ENCODE results near the gene SBNO2. TPM values are rescaled to one million over a fixed set of nuclear protein-coding genes. Genes with fewer than 3 reads are reported as not detected.
A peak's percentile ranks its signal among the peaks of the same experiment; 100 is the strongest.

The SBNO2 gene
- total and polyA plus RNA-seq, 9 of the 15 experiments (the other 6 are each of a cell fraction or from before 2014, with no cell fraction given) = 0.01 to 46.2 (median 6.7) TPM

- POLR2A ChIA-PET = interaction anchor here (6.2 kb wide), 1 partner anchor 7 kb away, joined by 45 read pairs; no protein-coding TSS in a partner anchor
Measured at GRCh38 chr19:1091544-1092175, 82.4 kb downstream of the SBNO2 start.

More at GRCh38 chr19:1091544-1092175, 82.4 kb downstream of the SBNO2 start:
- H3K4me2 ChIP-seq (ENCODE audit: insufficient read depth, low read length) = no peak overlapping the region
- DNase-seq (ENCODE audit: extremely low read depth in 1 of 4, low spot score in 3 of 4) = no peak
- H3K4me1 ChIP-seq (replicated peaks in 1 of 2; ENCODE audit: control insufficient read depth in 2 of 2, insufficient read depth in 2 of 2, low read length in 2 of 2) = peaks cover 9 to 65% of the 10 kb centered on the region in 2 experiments; a peak in 4 of 5 replicates
- H3K9ac ChIP-seq (ENCODE audit: insufficient read depth in 1 of 2, low read depth in 2 of 2, low read length in 2 of 2) = peak overlapping the region in 1 of 2 experiments; percentile 26; a peak in 2 of 4 replicates
- H3K79me2 ChIP-seq (ENCODE audit: control insufficient read depth, insufficient read depth, low read length) = peaks cover 42% of the 10 kb centered on the region
- TF ChIP-seq ZBTB33 (CRISPR knock-in tag; IDR thresholded peaks at IDR 0.05) (peak; percentile 51; the same call in 1 of the 2 replicates), NR3C1 (CRISPR knock-in tag; IDR thresholded peaks at IDR 0.05) (no peak)
- no peak for ATAC-seq
- peaks cover 11% of the 10 kb centered on the region; the same call in 1 of the 2 replicates for H4K20me1 ChIP-seq (replicated peaks; ENCODE audit: control insufficient read depth, insufficient read depth, low read length)
- H3K36me3 ChIP-seq (ENCODE audit: control insufficient read depth, insufficient read depth, low read length) = peaks cover 65% of the 10 kb centered on the region
- no peak overlapping the region for H3K27ac ChIP-seq (ENCODE audit: extremely low read depth, low read depth, low read length)
- CTCF ChIA-PET (ENCODE audit: low intra/inter-chr PET ratio) = no interaction called here
- H3K9me3 ChIP-seq (replicated peaks; ENCODE audit: control insufficient read depth, insufficient read depth, low read depth, low read length) = no peaks in the 10 kb centered on the region
- no peaks in the 10 kb centered on the region for H3K27me3 ChIP-seq (ENCODE audit: control insufficient read depth in 2 of 2, insufficient read depth in 2 of 2, low read length in 2 of 2)
- no peak overlapping the region for H2AFZ ChIP-seq (ENCODE audit: low read depth, low read length)
- no peaks in the 10 kb centered on the region for H3K9me1 ChIP-seq (ENCODE audit: control insufficient read depth, insufficient read depth, low read length)
- no TSS peak for BruUV-seq (replicated peaks)
- WGBS (ENCODE audit: insufficient coverage, low coverage, missing lambda C conversion rate) = 94% methylated on average over 15 of the region's 27 CpGs
- no peak overlapping the region for H3K4me3 ChIP-seq
- intact Hi-C loops (cut with micrococcal nuclease) (no loop called here), in situ Hi-C loops (cut with MboI) (no loop called here)
- no peak for FAIRE-seq
